GM18502 (cell line): ENCODE measurements around the gene ARPC1B.
A peak's percentile ranks its signal among the peaks of the same experiment; 100 is the strongest.

ENCODE experiments used
- ATAC-seq: cut with Tn5 transposase; IDR thresholded peaks from one replicate; pipeline ENCODE4 v1.9.1; 2021; ENCODE audit warnings: mild to moderate bottlenecking; ENCODE audit not compliant: unreplicated experiment, poor library complexity

ARPC1B gene

GRCh38 chr7:99438573-99439480 lies 64.3 kb downstream of the ARPC1B start, which contains the start of the genes CPSF4 and PTCD1:
TSS of gene CPSF4 (plus strand) at chr7:99438943. CDS start at chr7:99439083, 140 bp downstream.
TSS of gene PTCD1 (minus strand) at chr7:99438798. CDS start at chr7:99435242, 3,556 bp downstream.
- ATAC-seq: peak; percentile 91

- ATAC-seq: no peak
These were observed 65.7 kb downstream of the ARPC1B start for GRCh38 chr7:99440195-99440594.
